GM23338 (cell line): ENCODE results near the gene CIITA. TPM values are rescaled to one million over a fixed set of nuclear protein-coding genes. Genes with fewer than 3 reads are reported as not detected.

Source experiments
- ATAC-seq: fragments of 200-7000 bp; cut with Tn5 transposase; 3 replicates; pipeline ENCODE4 v1.9.1; 2020
- DNase-seq: peaks from one replicate; pipeline ENCODE4 v3.0.0-alpha.2; 2015; ENCODE audit warnings: low spot score
- H2AFZ ChIP-seq: fragments of 200-600 bp; sonication (generic); 2 replicates; pipeline ENCODE4 v1.8.0; 2016; ENCODE audit warnings: antibody characterized with exemption, mild to moderate bottlenecking, moderate library complexity
- H3F3A ChIP-seq: fragments of 200-600 bp; sonication (generic); replicated peaks from 2 replicates; pipeline ENCODE4 v1.8.0; 2017; ENCODE audit warnings: antibody characterized with exemption, mixed run types, low read depth
- H3K27ac ChIP-seq: fragments of 200-600 bp; sonication (generic); 2 replicates; pipeline ENCODE4 v1.6.1; 2016; ENCODE audit warnings: low read depth
- H3K27me3 ChIP-seq: fragments of 200-600 bp; sonication (generic); 2 replicates; pipeline ENCODE4 v1.8.0; 2016; ENCODE audit warnings: mild to moderate bottlenecking, mixed run types, moderate library complexity; ENCODE audit not compliant: insufficient read depth
- H3K36me3 ChIP-seq: fragments of 200-600 bp; sonication (generic); 2 replicates; pipeline ENCODE4 v1.8.0; 2016; ENCODE audit warnings: mild to moderate bottlenecking; ENCODE audit not compliant: insufficient read depth
- H3K4me1 ChIP-seq: fragments of 200-600 bp; sonication (generic); 2 replicates; pipeline ENCODE4 v1.8.0; 2016; ENCODE audit warnings: mild to moderate bottlenecking, moderate library complexity; ENCODE audit not compliant: insufficient read depth
- H3K4me2 ChIP-seq: fragments of 200-600 bp; sonication (generic); 2 replicates; pipeline ENCODE4 v1.7.1; 2017; ENCODE audit warnings: mixed run types
- H3K4me3 ChIP-seq: fragments of 200-600 bp; sonication (generic); 2 replicates; pipeline ENCODE4 v1.6.1; 2016; ENCODE audit warnings: mixed run types
- H3K79me2 ChIP-seq: fragments of 200-600 bp; sonication (generic); replicated peaks from 2 replicates; pipeline ENCODE4 v1.8.0; 2017; ENCODE audit warnings: mild to moderate bottlenecking; ENCODE audit not compliant: insufficient read depth
- H3K9me2 ChIP-seq: fragments of 200-600 bp; sonication (generic); 2 replicates; pipeline ENCODE4 v1.8.0; 2017; ENCODE audit not compliant: insufficient read depth
- H4K20me1 ChIP-seq: fragments of 200-600 bp; sonication (generic); replicated peaks from 2 replicates; pipeline ENCODE4 v1.8.0; 2017; ENCODE audit warnings: mild to moderate bottlenecking; ENCODE audit not compliant: insufficient read depth
- H3K27ac Mint-ChIP-seq: 2 replicates; pipeline ENCODE4 v1.8.0; 2020; ENCODE audit warnings: inconsistent platforms, mild to moderate bottlenecking, moderate library complexity, mixed read lengths
- H3K27me3 Mint-ChIP-seq: 3 replicates; pipeline ENCODE4 v1.8.0; 2022; ENCODE audit warnings: low read depth, mild to moderate bottlenecking, moderate library complexity, mixed read lengths, inconsistent platforms; ENCODE audit not compliant: insufficient read depth, poor library complexity
- H3K36me3 Mint-ChIP-seq: 3 replicates; pipeline ENCODE4 v1.8.0; 2021; ENCODE audit warnings: low read depth, mild to moderate bottlenecking, inconsistent platforms, moderate library complexity, mixed read lengths
- H3K4me1 Mint-ChIP-seq: 3 replicates; pipeline ENCODE4 v1.8.0; 2020; ENCODE audit warnings: mild to moderate bottlenecking, inconsistent platforms, mixed read lengths
- H3K4me3 Mint-ChIP-seq: 3 replicates; pipeline ENCODE4 v1.8.0; 2021; ENCODE audit warnings: moderate library complexity, mild to moderate bottlenecking, inconsistent platforms, mixed read lengths
- H3K9me3 Mint-ChIP-seq: 3 replicates; pipeline ENCODE4 v1.8.0; 2020; ENCODE audit warnings: moderate library complexity, mild to moderate bottlenecking, inconsistent platforms, mixed read lengths
- CREB1 ChIP-seq: fragments of 250-450 bp; sonication (Bioruptor Pico); IDR thresholded peaks from 2 replicates; pipeline ENCODE4 v1.5.0; 2020; ENCODE audit warnings: low read depth, mild to moderate bottlenecking, moderate library complexity
- CTCF ChIP-seq, 2 experiments: fragments of 200-600 bp in 1 of 2; sonication (generic) in 1 of 2; conservative IDR thresholded peaks; 2 replicates each; pipeline versions ENCODE4 v1.5.1 to v1.6.1; 2016 to 2017; ENCODE audit warnings: antibody characterized with exemption in 2 of 2, low read depth in 2 of 2, mild to moderate bottlenecking in 2 of 2, moderate library complexity in 1 of 2
- ETS1 ChIP-seq: IDR thresholded peaks from 2 replicates; pipeline ENCODE4 v1.6.1; 2016; ENCODE audit warnings: antibody characterized with exemption
- EZH2 ChIP-seq: fragments of 200-600 bp; sonication (generic); IDR thresholded peaks from one replicate; pipeline ENCODE4 v1.8.0; 2017; ENCODE audit warnings: antibody characterized with exemption, mild to moderate bottlenecking, low read depth; ENCODE audit not compliant: unreplicated experiment
- EZH2phosphoT487 ChIP-seq: fragments of 200-600 bp; sonication (generic); IDR thresholded peaks from one replicate; pipeline ENCODE4 v1.8.1; 2018; ENCODE audit warnings: antibody characterized with exemption; ENCODE audit not compliant: unreplicated experiment
- JUNB ChIP-seq: IDR thresholded peaks from one replicate; pipeline ENCODE4 v1.6.1; 2016; ENCODE audit warnings: antibody characterized with exemption; ENCODE audit not compliant: unreplicated experiment
- NANOG ChIP-seq: IDR thresholded peaks from 2 replicates; pipeline ENCODE4 v1.6.1; 2016; ENCODE audit warnings: antibody characterized with exemption, borderline replicate concordance
- POLR2AphosphoS5 ChIP-seq: IDR thresholded peaks from 2 replicates; pipeline ENCODE4 v1.6.1; 2016; ENCODE audit warnings: antibody characterized with exemption, low read depth
- REST ChIP-seq: IDR thresholded peaks from one replicate; pipeline ENCODE4 v1.6.1; 2018; ENCODE audit warnings: antibody characterized with exemption; ENCODE audit not compliant: unreplicated experiment
- STAT1 ChIP-seq: IDR thresholded peaks from one replicate; pipeline ENCODE4 v1.6.1; 2016; ENCODE audit warnings: antibody characterized with exemption; ENCODE audit not compliant: unreplicated experiment
- ZNF114 ChIP-seq: fragments of 250-450 bp; sonication (Bioruptor Pico); IDR thresholded peaks from 2 replicates; pipeline ENCODE4 v1.5.0; 2020; ENCODE audit warnings: mild to moderate bottlenecking, moderate library complexity
- ZNF331 ChIP-seq: fragments of 250-450 bp; sonication (Bioruptor Pico); IDR thresholded peaks from 2 replicates; pipeline ENCODE4 v1.5.0; 2020; ENCODE audit warnings: low read depth, mild to moderate bottlenecking, moderate library complexity
- ZNF462 ChIP-seq: fragments of 250-450 bp; sonication (Bioruptor Pico); IDR thresholded peaks from 2 replicates; pipeline ENCODE4 v1.5.0; 2020; ENCODE audit warnings: mild to moderate bottlenecking, moderate library complexity
- polyA plus RNA-seq: library from polyadenylated mRNA; unstranded; fragments of >200 nt; fragmentation: Nextera tagmentation; extraction: Ambion mirVana; gene quantifications from 2 replicates; pipeline ENCODE4 v1.2.1, GENCODE V29; 2016
- total RNA-seq: library from RNA; depleted of rRNA; stranded (reverse); fragments of >200 nt; shearing (Covaris generic); gene quantifications from 2 replicates; pipeline ENCODE4 v1.2.3, GENCODE V29; 2014

CIITA gene
- total and polyA plus RNA-seq, 2 experiments from 2014 or later: 0.10 to 0.57 TPM

- ATAC-seq (no peak), DNase-seq (no peak)
- Histone ChIP-seq H3K4me1 (peaks cover 41% of the 10 kb centered on the region), H3K4me2 (no peak overlapping the region), H2AFZ (no peak overlapping the region), H4K20me1 (0 out of 2 replicates have a peak, but pooled peaks cover 4% of the 10 kb centered on the region), H3K9me2 (no peaks in the 10 kb centered on the region), H3K79me2 (peaks cover 60% of the 10 kb centered on the region), H3K36me3 (no peaks in the 10 kb centered on the region), H3F3A (peaks cover 5% of the 10 kb centered on the region; the same call in 1 of the 2 replicates), H3K27ac (peak overlapping the region; percentile 26; the same call in 1 of the 2 replicates), H3K27me3 (no peaks in the 10 kb centered on the region), H3K4me3 (no peak overlapping the region)
- H3K36me3 Mint-ChIP-seq: no peaks in the 10 kb centered on the region
- no peaks in the 10 kb centered on the region for H3K9me3 Mint-ChIP-seq
- peaks cover 46% of the 10 kb centered on the region for H3K4me1 Mint-ChIP-seq
- H3K27ac Mint-ChIP-seq: no peak overlapping the region
- no peak for TF ChIP-seq ZNF462
- no peak for TF ChIP-seq NANOG
- TF ChIP-seq EZH2phosphoT487: no peak
- TF ChIP-seq ZNF331 (CRISPR knock-in tag): no peak
- TF ChIP-seq CREB1 (CRISPR knock-in tag): no peak
- TF ChIP-seq REST: no peak
- TF ChIP-seq POLR2AphosphoS5: no peak
- no peak for TF ChIP-seq CTCF (conservative IDR thresholded peaks at IDR 0.05; ENCODE audit: low read depth in 2 of 2)
- TF ChIP-seq JUNB: no peak
- no peak for TF ChIP-seq ETS1
- no peak for TF ChIP-seq ZNF114 (CRISPR knock-in tag)
- TF ChIP-seq STAT1: no peak
- TF ChIP-seq EZH2: no peak
- H3K27me3 Mint-ChIP-seq: peaks cover 2% of the 10 kb centered on the region
- H3K4me3 Mint-ChIP-seq: no peak overlapping the region
These were observed 74.0 kb downstream of the CIITA start for GRCh38 chr16:10951026-10951425.
